ENCODE results near the gene YAP1. TPM values are rescaled to one million over a fixed set of nuclear protein-coding genes. Genes with fewer than 3 reads are reported as not detected.

The YAP1 gene
- total RNA-seq, 2 donors from 2014 or later = 137 to 210 TPM

- Histone ChIP-seq H3K27ac (no peak overlapping the region), H3K4me3 (no peak overlapping the region), H3K9me3 (no peaks in the 10 kb centered on the region), H3K4me1 (replicated peaks) (no peaks in the 10 kb centered on the region), H3K36me3 (peaks cover 0 to 7% of the 10 kb centered on the region in 2 donors), H3K27me3 (replicated peaks; ENCODE audit: insufficient read depth) (no peaks in the 10 kb centered on the region)
- TF ChIP-seq POLR2A (IDR thresholded peaks at IDR 0.05) (no peak), CTCF (IDR thresholded peaks at IDR 0.05) (no peak), POLR2AphosphoS5 (IDR thresholded peaks at IDR 0.05) (no peak)
- 52% methylated on average over 6 of the region's 6 CpGs for WGBS
- intact Hi-C loops (cut with DNase I) = no loop called here
- no peak for DNase-seq (ENCODE audit: low spot score)
These were observed 62.0 kb downstream of the YAP1 start for GRCh38 chr11:102172127-102172848.

GRCh38 chr11:102177126-102177525 lies 66.9 kb downstream of the YAP1 start:
- DNase-seq (ENCODE audit: low spot score) = no peak
- Histone ChIP-seq H3K27ac (peak overlapping the region in 1 of 2 donors; percentile 68), H3K9me3 (no peaks in the 10 kb centered on the region), H3K27me3 (replicated peaks; ENCODE audit: insufficient read depth) (no peaks in the 10 kb centered on the region), H3K4me3 (no peak overlapping the region), H3K36me3 (peaks cover 0 to 7% of the 10 kb centered on the region in 2 donors), H3K4me1 (replicated peaks) (peaks cover 4% of the 10 kb centered on the region)
- intact Hi-C loops (cut with DNase I) = no loop called here
- TF ChIP-seq POLR2AphosphoS5 (IDR thresholded peaks at IDR 0.05) (no peak), POLR2A (IDR thresholded peaks at IDR 0.05) (no peak)
- 98% methylated on average over 2 of the region's 2 CpGs for WGBS

GRCh38 chr11:102177974-102178631 lies 67.9 kb downstream of the YAP1 start:
- Histone ChIP-seq H3K4me3 (no peak overlapping the region), H3K36me3 (peaks cover 0 to 7% of the 10 kb centered on the region in 2 donors), H3K27me3 (replicated peaks; ENCODE audit: insufficient read depth) (no peaks in the 10 kb centered on the region), H3K27ac (peak overlapping the region; percentile 41 to 68), H3K4me1 (replicated peaks) (peaks cover 4% of the 10 kb centered on the region), H3K9me3 (no peaks in the 10 kb centered on the region)
- intact Hi-C loops (cut with DNase I) = no loop called here
- WGBS = 31% methylated on average over 4 of the region's 4 CpGs
- peak; percentile 27 for DNase-seq (ENCODE audit: low spot score)
- TF ChIP-seq POLR2A (IDR thresholded peaks at IDR 0.05) (no peak), POLR2AphosphoS5 (IDR thresholded peaks at IDR 0.05) (peak; percentile 81)

- Histone ChIP-seq H3K27me3 (replicated peaks; ENCODE audit: insufficient read depth) (no peaks in the 10 kb centered on the region), H3K36me3 (peaks cover 0 to 5% of the 10 kb centered on the region in 2 donors), H3K4me1 (replicated peaks) (peaks cover 4% of the 10 kb centered on the region), H3K27ac (peak overlapping the region in 1 of 2 donors; percentile 68), H3K9me3 (no peaks in the 10 kb centered on the region), H3K4me3 (no peak overlapping the region)
- intact Hi-C loops (cut with DNase I) = no loop called here
- DNase-seq (ENCODE audit: low spot score) = no peak
- TF ChIP-seq POLR2AphosphoS5 (IDR thresholded peaks at IDR 0.05) = no peak
- no peak for TF ChIP-seq CTCF (IDR thresholded peaks at IDR 0.05)
- no peak for TF ChIP-seq POLR2A (IDR thresholded peaks at IDR 0.05)
- 84% methylated on average over 4 of the region's 4 CpGs for WGBS
These were observed 69.1 kb downstream of the YAP1 start for GRCh38 chr11:102179371-102179770.

GRCh38 chr11:102184269-102184987 lies 74.2 kb downstream of the YAP1 start:
- Histone ChIP-seq H3K4me1 (replicated peaks) (peaks cover 2% of the 10 kb centered on the region), H3K36me3 (no peaks in the 10 kb centered on the region), H3K27me3 (replicated peaks; ENCODE audit: insufficient read depth) (no peaks in the 10 kb centered on the region), H3K9me3 (no peaks in the 10 kb centered on the region), H3K27ac (no peak overlapping the region), H3K4me3 (no peak overlapping the region)
- intact Hi-C loops (cut with DNase I) = no loop called here
- no peak for DNase-seq (ENCODE audit: low spot score)
- 83% methylated on average over 3 of the region's 3 CpGs for WGBS
- TF ChIP-seq POLR2AphosphoS5 (IDR thresholded peaks at IDR 0.05) (no peak), CTCF (IDR thresholded peaks at IDR 0.05) (no peak), POLR2A (IDR thresholded peaks at IDR 0.05) (no peak)
